ENCODE measurements around the gene DEPP1. TPM values are rescaled to one million over a fixed set of nuclear protein-coding genes. Genes with fewer than 3 reads are reported as not detected.
A peak's percentile ranks its signal among the peaks of the same experiment; 100 is the strongest.

The DEPP1 gene
- total RNA-seq, 6 experiments from 2014 or later: 0.43 to 0.78 (median 0.52) TPM

GRCh38 chr10:44976352-44977198 lies 2.0 kb downstream of the DEPP1 start:
- no peak overlapping the region for H3K27ac Mint-ChIP-seq
- no peak for DNase-seq
- no peaks in the 10 kb centered on the region for H3K36me3 Mint-ChIP-seq (ENCODE audit: low read depth)
- peaks cover 41% of the 10 kb centered on the region for H3K4me1 Mint-ChIP-seq (ENCODE audit: low read depth)
- no peak for TF ChIP-seq CTCF (IDR thresholded peaks at IDR 0.05)
- no peak overlapping the region for H3K4me3 Mint-ChIP-seq
- H3K9me3 Mint-ChIP-seq: no peaks in the 10 kb centered on the region
- H3K27me3 Mint-ChIP-seq (ENCODE audit: insufficient read depth): no peaks in the 10 kb centered on the region

- TF ChIP-seq CTCF (IDR thresholded peaks at IDR 0.05): no peak
- H3K27ac Mint-ChIP-seq: peak overlapping the region; percentile 58; the same call in 1 of the 2 replicates
- H3K4me3 Mint-ChIP-seq: no peak overlapping the region; the same call in 1 of the 2 replicates
- H3K4me1 Mint-ChIP-seq (ENCODE audit: low read depth): peaks cover 32% of the 10 kb centered on the region
- H3K36me3 Mint-ChIP-seq (ENCODE audit: low read depth): no peaks in the 10 kb centered on the region
- DNase-seq: no peak
- no peaks in the 10 kb centered on the region for H3K9me3 Mint-ChIP-seq
- H3K27me3 Mint-ChIP-seq (ENCODE audit: insufficient read depth): no peaks in the 10 kb centered on the region
Measured at GRCh38 chr10:44975431-44976331, 2.9 kb downstream of the DEPP1 start.

- H3K27ac Mint-ChIP-seq: peak overlapping the region; percentile 88
- peak; percentile 98 for TF ChIP-seq CTCF (IDR thresholded peaks at IDR 0.05)
- H3K9me3 Mint-ChIP-seq: no peaks in the 10 kb centered on the region
- peak overlapping the region; percentile 84 for H3K4me3 Mint-ChIP-seq
- peaks cover 23% of the 10 kb centered on the region for H3K4me1 Mint-ChIP-seq (ENCODE audit: low read depth)
- no peaks in the 10 kb centered on the region for H3K36me3 Mint-ChIP-seq (ENCODE audit: low read depth)
- DNase-seq: peak; percentile 39
- H3K27me3 Mint-ChIP-seq (ENCODE audit: insufficient read depth): peaks cover 3% of the 10 kb centered on the region
Measured at GRCh38 chr10:44974628-44975430, 3.8 kb downstream of the DEPP1 start.

- H3K9me3 Mint-ChIP-seq: no peaks in the 10 kb centered on the region
- H3K36me3 Mint-ChIP-seq (ENCODE audit: low read depth): no peaks in the 10 kb centered on the region
- no peak for TF ChIP-seq CTCF (IDR thresholded peaks at IDR 0.05)
- peaks cover 20% of the 10 kb centered on the region for H3K4me1 Mint-ChIP-seq (ENCODE audit: low read depth)
- H3K27me3 Mint-ChIP-seq (ENCODE audit: insufficient read depth): peaks cover 5% of the 10 kb centered on the region
- H3K4me3 Mint-ChIP-seq: peak overlapping the region; percentile 84; the same call in 1 of the 2 replicates
- H3K27ac Mint-ChIP-seq: peak overlapping the region; percentile 88
- DNase-seq: no peak
Measured at GRCh38 chr10:44974082-44974627, 4.5 kb downstream of the DEPP1 start.

All from HFFc6 (cell line).